GM19395 (cell line): ENCODE results near the gene RPAP2.

Experiments
- ATAC-seq: cut with Tn5 transposase; IDR thresholded peaks from one replicate; pipeline ENCODE4 v1.9.1; 2021; ENCODE audit warnings: mild to moderate bottlenecking, moderate library complexity; ENCODE audit not compliant: unreplicated experiment

The RPAP2 gene

GRCh38 chr1:92445865-92446264, 147.0 kb downstream of the RPAP2 start:
- no peak for ATAC-seq

DNA sequence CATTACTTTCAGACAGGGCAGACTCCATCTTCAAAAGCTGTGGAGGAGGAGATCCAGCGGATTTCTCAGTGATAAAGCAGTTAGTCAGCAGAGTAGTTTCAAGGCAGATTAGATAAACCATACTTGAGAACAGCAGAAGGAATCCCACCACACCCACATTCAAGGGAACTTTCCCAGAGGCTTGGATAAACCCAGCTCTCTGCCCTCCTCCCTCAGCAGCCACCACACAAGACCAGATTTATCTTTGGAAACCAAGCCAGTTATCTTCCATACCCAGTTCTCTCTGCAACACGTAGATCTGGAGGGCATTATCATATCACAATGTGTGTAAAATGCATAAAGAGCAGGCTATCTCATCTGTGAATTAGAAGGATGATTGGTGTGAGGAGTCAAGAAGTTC, 147.7 kb downstream of the RPAP2 start:
- no peak for ATAC-seq

- no peak for ATAC-seq
Measured at GRCh38 chr1:92447033-92447681, 148.3 kb downstream of the RPAP2 start.

GRCh38 chr1:92447976-92448375, 149.1 kb downstream of the RPAP2 start:
- ATAC-seq, result no peak
